ENCODE results near the gene DECR2. TPM values are rescaled to one million over a fixed set of nuclear protein-coding genes. Genes with fewer than 3 reads are reported as not detected.

The DECR2 gene
- total RNA-seq (10 to 100 TPM; 15.0 to 21.6 (median 16.4) TPM), polyA plus RNA-seq (10 to 100 TPM; 30.6 to 39.1 (median 31.9) TPM)

DNA sequence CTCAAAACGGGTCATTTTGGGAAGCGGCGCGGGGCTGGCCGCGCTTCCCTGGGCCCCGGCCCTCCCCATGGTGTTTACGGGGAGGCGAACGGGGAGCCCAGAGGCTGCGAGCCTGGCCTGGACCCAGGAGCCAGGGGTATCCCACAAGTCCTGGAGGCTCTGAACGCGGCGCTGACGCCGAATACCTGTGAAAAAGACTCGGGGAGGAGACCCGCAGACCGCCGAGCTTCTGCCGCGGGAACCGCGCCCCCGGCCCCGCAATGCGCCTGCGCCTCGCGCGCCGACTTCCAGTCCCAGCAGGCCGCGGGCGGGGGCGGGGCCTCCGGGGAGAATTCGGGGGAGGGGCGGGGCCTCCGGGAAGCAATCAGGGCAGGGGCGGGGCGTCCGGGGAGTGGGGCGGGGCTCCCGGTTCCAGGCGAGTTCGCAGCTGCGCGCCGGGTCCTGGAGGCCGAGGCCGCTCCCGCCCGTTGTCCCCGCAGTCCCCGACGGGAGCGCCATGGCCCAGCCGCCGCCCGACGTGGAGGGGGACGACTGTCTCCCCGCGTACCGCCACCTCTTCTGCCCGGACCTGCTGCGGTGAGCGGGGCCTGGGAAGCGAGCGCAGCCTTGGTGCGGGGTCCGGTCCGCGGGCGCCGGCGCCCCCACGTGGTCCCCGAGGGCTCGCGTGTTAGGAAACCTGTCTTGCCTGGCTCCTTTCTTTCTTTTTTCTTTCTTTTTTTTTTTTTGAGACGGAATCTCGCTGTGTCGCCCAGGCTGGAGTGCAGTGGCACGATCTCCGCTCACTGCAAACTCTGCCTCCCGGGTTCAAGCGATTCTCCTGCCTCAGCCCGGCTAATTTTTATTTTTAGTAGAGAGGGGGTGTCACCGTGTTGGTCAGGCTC, at the start of gene DECR2:
TSS of gene DECR2 (plus strand) at position 418 of the 881 bp plus-strand sequence. CDS start at position 497, 79 bp downstream.
- H3K4me3 ChIP-seq: peak within 1 kb of the TSS; percentile 66 to 90 (median 87)
- H3K36me3 ChIP-seq: peaks cover 0 to 10% (median 0%) of the 10 kb centered on the region in 4 donors
- intact Hi-C loops (cut with DNase I): loop anchor here (1.0 to 2.0 kb wide), 3 partner anchors 19 to 49 kb away; partner anchors contain the start of genes AXIN1 and RAB11FIP3
- 1% methylated on average over 91 of the region's 91 CpGs for WGBS, 2 donors
- peak within 1 kb of the TSS; percentile 91 to 96 (median 93) for H3K27ac ChIP-seq
- TF ChIP-seq POLR2AphosphoS5 (IDR thresholded peaks at IDR 0.05) (peak; percentile 91 to 97 (median 96)), POLR2A (IDR thresholded peaks at IDR 0.05) (peak in 1 of 2 donors; percentile 76), EP300 (IDR thresholded peaks at IDR 0.05) (no peak)
- TF ChIP-seq, protein P1, sequence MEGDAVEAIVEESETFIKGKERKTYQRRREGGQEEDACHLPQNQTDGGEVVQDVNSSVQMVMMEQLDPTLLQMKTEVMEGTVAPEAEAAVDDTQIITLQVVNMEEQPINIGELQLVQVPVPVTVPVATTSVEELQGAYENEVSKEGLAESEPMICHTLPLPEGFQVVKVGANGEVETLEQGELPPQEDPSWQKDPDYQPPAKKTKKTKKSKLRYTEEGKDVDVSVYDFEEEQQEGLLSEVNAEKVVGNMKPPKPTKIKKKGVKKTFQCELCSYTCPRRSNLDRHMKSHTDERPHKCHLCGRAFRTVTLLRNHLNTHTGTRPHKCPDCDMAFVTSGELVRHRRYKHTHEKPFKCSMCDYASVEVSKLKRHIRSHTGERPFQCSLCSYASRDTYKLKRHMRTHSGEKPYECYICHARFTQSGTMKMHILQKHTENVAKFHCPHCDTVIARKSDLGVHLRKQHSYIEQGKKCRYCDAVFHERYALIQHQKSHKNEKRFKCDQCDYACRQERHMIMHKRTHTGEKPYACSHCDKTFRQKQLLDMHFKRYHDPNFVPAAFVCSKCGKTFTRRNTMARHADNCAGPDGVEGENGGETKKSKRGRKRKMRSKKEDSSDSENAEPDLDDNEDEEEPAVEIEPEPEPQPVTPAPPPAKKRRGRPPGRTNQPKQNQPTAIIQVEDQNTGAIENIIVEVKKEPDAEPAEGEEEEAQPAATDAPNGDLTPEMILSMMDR (IDR thresholded peaks at IDR 0.05): peak; percentile 10 to 56 (median 35)
- H3K9me3 ChIP-seq: no peaks in the 10 kb centered on the region
- DNase-seq: peak; percentile 97
- H3K27me3 ChIP-seq: no peaks in the 10 kb centered on the region
- peaks cover 0 to 42% (median 33%) of the 10 kb centered on the region in 4 donors for H3K4me1 ChIP-seq

DNA sequence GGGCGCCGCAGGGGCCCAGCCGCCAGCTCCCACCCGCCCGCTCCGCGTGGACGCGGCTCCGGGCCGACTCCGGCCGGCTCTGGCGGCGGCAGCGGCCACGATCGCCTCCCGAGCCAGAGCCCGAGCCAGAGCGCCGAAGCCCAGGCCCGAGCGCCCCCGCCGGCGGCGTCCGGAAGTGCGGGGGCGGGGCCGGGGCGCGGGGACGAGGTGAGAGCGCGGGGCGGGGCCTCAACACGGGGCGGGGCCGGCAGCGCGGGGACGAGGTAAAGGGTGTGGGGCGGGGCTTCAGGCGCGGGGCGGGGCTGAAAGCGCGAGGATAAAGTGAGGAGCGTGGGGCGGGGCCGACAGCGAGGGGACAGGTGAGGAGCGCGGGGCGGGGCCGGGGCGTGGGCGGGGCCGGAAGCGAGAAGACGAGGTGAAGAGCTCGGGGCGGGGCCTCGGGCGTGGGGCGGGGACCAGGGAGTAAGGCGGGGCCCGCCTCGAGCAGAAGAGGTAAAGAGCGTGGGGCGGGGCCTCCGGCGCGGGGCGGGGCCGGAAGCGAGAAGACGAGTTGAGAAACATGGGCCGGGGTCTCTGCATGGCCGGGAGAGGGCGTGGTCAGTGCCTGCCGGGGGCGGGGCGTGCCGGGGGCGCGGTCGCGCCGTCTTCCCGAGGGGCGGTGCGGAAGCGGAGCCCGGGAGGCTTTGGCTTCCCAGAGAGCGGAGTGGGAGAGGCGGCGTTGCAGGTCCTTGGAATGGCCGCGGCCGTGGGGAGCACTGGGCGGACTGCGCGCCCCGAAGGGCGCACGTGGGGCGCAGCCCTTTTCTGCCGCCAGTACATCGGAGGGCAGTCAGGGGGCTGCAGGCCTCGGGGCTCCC, 48.9 kb upstream of the DECR2 start, which contains the start of gene AXIN1:
TSS of gene AXIN1 (minus strand) at position 177 of the 857 bp plus-strand sequence. CDS start 5,698 bp downstream, outside the sequence.
- Histone ChIP-seq H3K4me1 (peaks cover 0 to 17% (median 13%) of the 10 kb centered on the region in 4 donors), H3K36me3 (peaks cover 0 to 5% (median 0%) of the 10 kb centered on the region in 4 donors), H3K27me3 (no peaks in the 10 kb centered on the region), H3K4me3 (peak within 1 kb of the TSS; percentile 47 to 86 (median 81)), H3K9me3 (no peaks in the 10 kb centered on the region), H3K27ac (peak within 1 kb of the TSS; percentile 73 to 84 (median 79))
- peak; percentile 100 for DNase-seq
- intact Hi-C loops (cut with DNase I): loop anchor here (1.0 to 2.0 kb wide), 3 partner anchors 48 to 118 kb away; partner anchors contain the start of genes DECR2 and FAM234A
- TF ChIP-seq POLR2AphosphoS5 (IDR thresholded peaks at IDR 0.05) (peak in 3 of 4 donors; percentile 47 to 70 (median 64)), POLR2A (IDR thresholded peaks at IDR 0.05) (peak in 1 of 2 donors; percentile 65), EP300 (IDR thresholded peaks at IDR 0.05) (no peak)
- TF ChIP-seq, protein P1 (IDR thresholded peaks at IDR 0.05): peak in 1 of 4 experiments; percentile 64
- 1 to 4% methylated on average over 113 of the region's 113 CpGs for WGBS, 2 donors

DNA sequence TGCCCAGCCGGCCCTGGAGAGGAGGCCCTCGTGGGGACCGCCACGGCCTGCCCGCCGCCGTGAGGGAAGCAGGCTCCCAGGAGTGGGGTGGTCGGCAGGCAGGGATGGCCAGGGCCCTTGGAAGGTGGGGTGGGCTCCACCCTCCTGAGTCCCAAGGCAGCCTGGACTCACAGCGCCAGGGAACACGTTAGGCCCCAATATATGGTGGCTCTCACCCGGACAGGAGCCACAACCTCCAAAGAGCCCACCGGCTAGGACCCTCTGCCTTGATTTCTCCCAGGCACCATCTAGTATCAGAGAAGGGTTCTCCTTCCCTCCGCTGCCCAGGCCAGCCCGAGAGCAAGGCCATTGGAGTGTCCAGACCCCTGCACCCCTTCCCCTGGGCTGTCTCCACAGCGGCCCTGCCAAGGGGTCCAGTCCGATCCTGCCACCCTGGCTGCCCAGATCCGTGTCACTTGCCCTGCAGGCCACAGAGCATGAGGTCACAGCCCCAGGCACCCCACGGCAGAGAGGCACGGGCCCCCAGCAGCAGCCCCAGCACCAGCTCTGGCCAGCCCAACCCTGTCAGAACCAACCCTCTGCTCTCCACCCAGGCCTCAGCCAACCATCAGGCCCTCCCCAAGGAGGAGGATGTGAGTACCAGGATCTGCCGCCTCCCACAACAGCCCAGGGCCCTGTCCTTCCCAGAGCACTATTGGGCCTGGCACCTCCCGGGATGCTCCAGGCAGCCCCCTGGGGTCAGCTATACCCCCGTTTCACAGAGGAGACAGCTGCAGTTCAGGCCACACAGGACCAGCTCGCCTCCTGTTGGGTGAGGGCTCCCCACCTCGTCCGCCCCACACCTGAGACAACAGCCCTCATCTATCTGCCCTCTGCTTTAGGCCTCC, 48.0 kb upstream of the DECR2 start:
- peak; percentile 71 for DNase-seq
- intact Hi-C loops (cut with DNase I): loop anchor here (1.0 to 2.0 kb wide), 3 partner anchors 47 to 119 kb away; partner anchors contain the start of genes DECR2 and FAM234A
- Histone ChIP-seq H3K27ac (peak overlapping the region; percentile 73 to 84 (median 79)), H3K27me3 (no peaks in the 10 kb centered on the region), H3K4me3 (peak overlapping the region; percentile 21 to 86 (median 81)), H3K4me1 (peaks cover 0 to 17% (median 13%) of the 10 kb centered on the region in 4 donors), H3K9me3 (no peaks in the 10 kb centered on the region), H3K36me3 (peaks cover 0 to 5% (median 0%) of the 10 kb centered on the region in 4 donors)
- TF ChIP-seq, protein P1 (IDR thresholded peaks at IDR 0.05): no peak
- no peak for TF ChIP-seq POLR2A (IDR thresholded peaks at IDR 0.05)
- no peak for TF ChIP-seq EP300 (IDR thresholded peaks at IDR 0.05)
- TF ChIP-seq POLR2AphosphoS5 (IDR thresholded peaks at IDR 0.05): no peak
- WGBS, 2 donors: 57 to 72% methylated on average over 25 of the region's 25 CpGs

All from sigmoid colon (tissue), 7 donors.